ENCODE data around the gene CCDC6.

Gene CCDC6

DNA sequence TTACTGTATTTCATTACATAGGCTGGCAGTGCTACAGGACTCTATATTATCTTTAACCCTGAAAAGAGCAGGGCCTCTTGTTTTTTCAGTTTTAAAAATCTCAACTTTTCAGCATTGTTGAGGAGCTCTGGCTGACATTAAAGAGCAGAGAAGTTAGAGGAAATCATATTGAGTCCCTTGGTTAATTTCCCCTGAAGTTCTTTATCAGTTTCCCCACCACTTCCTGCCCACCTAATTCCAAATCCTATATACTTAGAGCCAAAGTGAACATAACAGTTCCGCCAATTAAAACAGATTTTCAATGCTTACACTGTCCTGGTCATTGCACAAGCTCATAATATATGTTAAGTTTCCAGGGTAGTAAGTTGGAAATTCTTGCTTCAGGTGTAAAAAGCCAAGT is 87.1 kb downstream of the CCDC6 start:
- Histone ChIP-seq H3K36me3 (ENCODE audit: control insufficient read depth in 2 of 2, insufficient read depth in 1 of 2, low read length in 2 of 2) (peaks cover 0 to 2% of the 10 kb centered on the region in 2 experiments; a peak in 1 of 3 replicates), H3K9me3 (ENCODE audit: control insufficient read depth, insufficient read depth, low read depth, low read length) (no peaks in the 10 kb centered on the region), H3K4me1 (ENCODE audit: control insufficient read depth, insufficient read depth, low read length) (no peaks in the 10 kb centered on the region), H3K4me3 (ENCODE audit: low read depth, low read length) (no peak overlapping the region), H3K27ac (ENCODE audit: extremely low read depth, low read depth, low read length) (no peak overlapping the region)
- TF ChIP-seq ZNF214 (tag by site-specific recombination; IDR thresholded peaks at IDR 0.05; ENCODE audit: borderline replicate concordance): no peak
- no peak for TF ChIP-seq ZNF664 (tag by site-specific recombination; IDR thresholded peaks at IDR 0.05)
- TF ChIP-seq ZBTB1 (tag by site-specific recombination; IDR thresholded peaks at IDR 0.05): no peak
- TF ChIP-seq, protein P1, sequence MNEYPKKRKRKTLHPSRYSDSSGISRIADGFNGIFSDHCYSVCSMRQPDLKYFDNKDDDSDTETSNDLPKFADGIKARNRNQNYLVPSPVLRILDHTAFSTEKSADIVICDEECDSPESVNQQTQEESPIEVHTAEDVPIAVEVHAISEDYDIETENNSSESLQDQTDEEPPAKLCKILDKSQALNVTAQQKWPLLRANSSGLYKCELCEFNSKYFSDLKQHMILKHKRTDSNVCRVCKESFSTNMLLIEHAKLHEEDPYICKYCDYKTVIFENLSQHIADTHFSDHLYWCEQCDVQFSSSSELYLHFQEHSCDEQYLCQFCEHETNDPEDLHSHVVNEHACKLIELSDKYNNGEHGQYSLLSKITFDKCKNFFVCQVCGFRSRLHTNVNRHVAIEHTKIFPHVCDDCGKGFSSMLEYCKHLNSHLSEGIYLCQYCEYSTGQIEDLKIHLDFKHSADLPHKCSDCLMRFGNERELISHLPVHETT (tag by site-specific recombination; IDR thresholded peaks at IDR 0.05): no peak
- no peak for TF ChIP-seq ZNF785 (tag by site-specific recombination; IDR thresholded peaks at IDR 0.05)
- TF ChIP-seq ZNF37A (tag by site-specific recombination; IDR thresholded peaks at IDR 0.05): no peak
- TF ChIP-seq ZNF596 (tag by site-specific recombination; IDR thresholded peaks at IDR 0.05): no peak
- TF ChIP-seq ZNF2 (tag by site-specific recombination; IDR thresholded peaks at IDR 0.05): no peak
- no peak for TF ChIP-seq ZNF555 (tag by site-specific recombination; conservative IDR thresholded peaks at IDR 0.05)
- TF ChIP-seq, protein P2, sequence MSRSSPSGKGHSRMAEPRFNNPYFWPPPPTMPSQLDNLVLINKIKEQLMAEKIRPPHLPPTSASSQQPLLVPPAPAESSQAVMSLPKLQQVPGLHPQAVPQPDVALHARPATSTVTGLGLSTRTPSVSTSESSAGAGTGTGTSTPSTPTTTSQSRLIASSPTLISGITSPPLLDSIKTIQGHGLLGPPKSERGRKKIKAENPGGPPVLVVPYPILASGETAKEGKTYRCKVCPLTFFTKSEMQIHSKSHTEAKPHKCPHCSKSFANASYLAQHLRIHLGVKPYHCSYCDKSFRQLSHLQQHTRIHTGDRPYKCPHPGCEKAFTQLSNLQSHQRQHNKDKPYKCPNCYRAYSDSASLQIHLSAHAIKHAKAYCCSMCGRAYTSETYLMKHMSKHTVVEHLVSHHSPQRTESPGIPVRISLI (tag by site-specific recombination; IDR thresholded peaks at IDR 0.05): no peak
- TF ChIP-seq GLIS1 (tag by site-specific recombination; IDR thresholded peaks at IDR 0.05): no peak
- no peak for TF ChIP-seq ZNF558 (tag by site-specific recombination; IDR thresholded peaks at IDR 0.05)
- no peak for TF ChIP-seq ZNF302 (tag by site-specific recombination; IDR thresholded peaks at IDR 0.05; ENCODE audit: low read depth)
- TF ChIP-seq ZNF404 (tag by site-specific recombination; IDR thresholded peaks at IDR 0.05): no peak
- no peak for TF ChIP-seq ZNF660 (tag by site-specific recombination; IDR thresholded peaks at IDR 0.05)
- TF ChIP-seq, protein P3, sequence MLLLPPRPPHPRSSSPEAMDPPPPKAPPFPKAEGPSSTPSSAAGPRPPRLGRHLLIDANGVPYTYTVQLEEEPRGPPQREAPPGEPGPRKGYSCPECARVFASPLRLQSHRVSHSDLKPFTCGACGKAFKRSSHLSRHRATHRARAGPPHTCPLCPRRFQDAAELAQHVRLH (tag by site-specific recombination; IDR thresholded peaks at IDR 0.05): no peak
- no peak for TF ChIP-seq ZNF529 (tag by site-specific recombination; IDR thresholded peaks at IDR 0.05; ENCODE audit: insufficient replicate concordance)
- TF ChIP-seq ZNF571 (tag by site-specific recombination; IDR thresholded peaks at IDR 0.05): no peak
- no peak for TF ChIP-seq HOXD13 (CRISPR knock-in tag; IDR thresholded peaks at IDR 0.05; ENCODE audit: borderline replicate concordance)
- TF ChIP-seq SP3 (tag by site-specific recombination; IDR thresholded peaks at IDR 0.05): no peak
- ChIA-PET CTCF (interaction anchor here (0.8 to 4.6 kb wide), 5 partner anchors 11 to 385 kb away, joined by 3 to 26 read pairs (median 3); no protein-coding TSS in a partner anchor), POLR2A (no interaction called here)

DNA sequence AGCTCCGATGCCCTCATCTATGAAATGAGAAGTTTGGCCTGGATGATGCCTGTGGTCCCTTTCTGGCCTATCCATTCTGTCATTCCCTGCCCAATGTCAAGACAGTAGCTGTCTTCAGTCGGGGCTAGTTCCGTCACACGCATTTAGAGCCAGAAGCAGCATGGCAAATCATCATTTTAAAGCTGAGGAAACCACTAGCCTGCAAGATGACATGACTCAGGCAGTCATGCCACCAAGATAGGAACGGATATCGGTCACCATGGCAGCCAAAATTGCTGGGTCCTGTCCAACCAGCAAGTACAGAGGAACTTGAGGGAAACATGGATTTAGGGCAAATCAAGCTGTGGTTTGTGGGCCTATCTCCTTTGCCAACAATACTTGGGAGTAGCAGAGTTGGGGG is 88.6 kb downstream of the CCDC6 start:
- Histone ChIP-seq H3K36me3 (ENCODE audit: control insufficient read depth in 2 of 2, insufficient read depth in 1 of 2, low read length in 2 of 2) (peaks cover 3 to 4% of the 10 kb centered on the region in 2 experiments; a peak in 2 of 3 replicates), H3K4me1 (ENCODE audit: control insufficient read depth, insufficient read depth, low read length) (no peaks in the 10 kb centered on the region), H3K4me3 (ENCODE audit: low read depth, low read length) (no peak overlapping the region), H3K9me3 (ENCODE audit: control insufficient read depth, insufficient read depth, low read depth, low read length) (no peaks in the 10 kb centered on the region), H3K27ac (ENCODE audit: extremely low read depth, low read depth, low read length) (no peak overlapping the region)
- POLR2A ChIA-PET: no interaction called here
- CTCF ChIA-PET: interaction anchor here (1.3 to 4.6 kb wide), 2 partner anchors 13 to 14 kb away, joined by 4 to 26 read pairs; no protein-coding TSS in a partner anchor
- TF ChIP-seq ZNF121 (tag by site-specific recombination; IDR thresholded peaks at IDR 0.05) (no peak), ZNF394 (tag by site-specific recombination; IDR thresholded peaks at IDR 0.05; ENCODE audit: borderline replicate concordance) (no peak)
- TF ChIP-seq, protein P4, sequence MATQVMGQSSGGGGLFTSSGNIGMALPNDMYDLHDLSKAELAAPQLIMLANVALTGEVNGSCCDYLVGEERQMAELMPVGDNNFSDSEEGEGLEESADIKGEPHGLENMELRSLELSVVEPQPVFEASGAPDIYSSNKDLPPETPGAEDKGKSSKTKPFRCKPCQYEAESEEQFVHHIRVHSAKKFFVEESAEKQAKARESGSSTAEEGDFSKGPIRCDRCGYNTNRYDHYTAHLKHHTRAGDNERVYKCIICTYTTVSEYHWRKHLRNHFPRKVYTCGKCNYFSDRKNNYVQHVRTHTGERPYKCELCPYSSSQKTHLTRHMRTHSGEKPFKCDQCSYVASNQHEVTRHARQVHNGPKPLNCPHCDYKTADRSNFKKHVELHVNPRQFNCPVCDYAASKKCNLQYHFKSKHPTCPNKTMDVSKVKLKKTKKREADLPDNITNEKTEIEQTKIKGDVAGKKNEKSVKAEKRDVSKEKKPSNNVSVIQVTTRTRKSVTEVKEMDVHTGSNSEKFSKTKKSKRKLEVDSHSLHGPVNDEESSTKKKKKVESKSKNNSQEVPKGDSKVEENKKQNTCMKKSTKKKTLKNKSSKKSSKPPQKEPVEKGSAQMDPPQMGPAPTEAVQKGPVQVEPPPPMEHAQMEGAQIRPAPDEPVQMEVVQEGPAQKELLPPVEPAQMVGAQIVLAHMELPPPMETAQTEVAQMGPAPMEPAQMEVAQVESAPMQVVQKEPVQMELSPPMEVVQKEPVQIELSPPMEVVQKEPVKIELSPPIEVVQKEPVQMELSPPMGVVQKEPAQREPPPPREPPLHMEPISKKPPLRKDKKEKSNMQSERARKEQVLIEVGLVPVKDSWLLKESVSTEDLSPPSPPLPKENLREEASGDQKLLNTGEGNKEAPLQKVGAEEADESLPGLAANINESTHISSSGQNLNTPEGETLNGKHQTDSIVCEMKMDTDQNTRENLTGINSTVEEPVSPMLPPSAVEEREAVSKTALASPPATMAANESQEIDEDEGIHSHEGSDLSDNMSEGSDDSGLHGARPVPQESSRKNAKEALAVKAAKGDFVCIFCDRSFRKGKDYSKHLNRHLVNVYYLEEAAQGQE (tag by site-specific recombination; IDR thresholded peaks at IDR 0.05): no peak
- TF ChIP-seq, protein P5, sequence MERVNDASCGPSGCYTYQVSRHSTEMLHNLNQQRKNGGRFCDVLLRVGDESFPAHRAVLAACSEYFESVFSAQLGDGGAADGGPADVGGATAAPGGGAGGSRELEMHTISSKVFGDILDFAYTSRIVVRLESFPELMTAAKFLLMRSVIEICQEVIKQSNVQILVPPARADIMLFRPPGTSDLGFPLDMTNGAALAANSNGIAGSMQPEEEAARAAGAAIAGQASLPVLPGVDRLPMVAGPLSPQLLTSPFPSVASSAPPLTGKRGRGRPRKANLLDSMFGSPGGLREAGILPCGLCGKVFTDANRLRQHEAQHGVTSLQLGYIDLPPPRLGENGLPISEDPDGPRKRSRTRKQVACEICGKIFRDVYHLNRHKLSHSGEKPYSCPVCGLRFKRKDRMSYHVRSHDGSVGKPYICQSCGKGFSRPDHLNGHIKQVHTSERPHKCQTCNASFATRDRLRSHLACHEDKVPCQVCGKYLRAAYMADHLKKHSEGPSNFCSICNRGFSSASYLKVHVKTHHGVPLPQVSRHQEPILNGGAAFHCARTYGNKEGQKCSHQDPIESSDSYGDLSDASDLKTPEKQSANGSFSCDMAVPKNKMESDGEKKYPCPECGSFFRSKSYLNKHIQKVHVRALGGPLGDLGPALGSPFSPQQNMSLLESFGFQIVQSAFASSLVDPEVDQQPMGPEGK (tag by site-specific recombination; IDR thresholded peaks at IDR 0.05): no peak
- TF ChIP-seq, protein P6, sequence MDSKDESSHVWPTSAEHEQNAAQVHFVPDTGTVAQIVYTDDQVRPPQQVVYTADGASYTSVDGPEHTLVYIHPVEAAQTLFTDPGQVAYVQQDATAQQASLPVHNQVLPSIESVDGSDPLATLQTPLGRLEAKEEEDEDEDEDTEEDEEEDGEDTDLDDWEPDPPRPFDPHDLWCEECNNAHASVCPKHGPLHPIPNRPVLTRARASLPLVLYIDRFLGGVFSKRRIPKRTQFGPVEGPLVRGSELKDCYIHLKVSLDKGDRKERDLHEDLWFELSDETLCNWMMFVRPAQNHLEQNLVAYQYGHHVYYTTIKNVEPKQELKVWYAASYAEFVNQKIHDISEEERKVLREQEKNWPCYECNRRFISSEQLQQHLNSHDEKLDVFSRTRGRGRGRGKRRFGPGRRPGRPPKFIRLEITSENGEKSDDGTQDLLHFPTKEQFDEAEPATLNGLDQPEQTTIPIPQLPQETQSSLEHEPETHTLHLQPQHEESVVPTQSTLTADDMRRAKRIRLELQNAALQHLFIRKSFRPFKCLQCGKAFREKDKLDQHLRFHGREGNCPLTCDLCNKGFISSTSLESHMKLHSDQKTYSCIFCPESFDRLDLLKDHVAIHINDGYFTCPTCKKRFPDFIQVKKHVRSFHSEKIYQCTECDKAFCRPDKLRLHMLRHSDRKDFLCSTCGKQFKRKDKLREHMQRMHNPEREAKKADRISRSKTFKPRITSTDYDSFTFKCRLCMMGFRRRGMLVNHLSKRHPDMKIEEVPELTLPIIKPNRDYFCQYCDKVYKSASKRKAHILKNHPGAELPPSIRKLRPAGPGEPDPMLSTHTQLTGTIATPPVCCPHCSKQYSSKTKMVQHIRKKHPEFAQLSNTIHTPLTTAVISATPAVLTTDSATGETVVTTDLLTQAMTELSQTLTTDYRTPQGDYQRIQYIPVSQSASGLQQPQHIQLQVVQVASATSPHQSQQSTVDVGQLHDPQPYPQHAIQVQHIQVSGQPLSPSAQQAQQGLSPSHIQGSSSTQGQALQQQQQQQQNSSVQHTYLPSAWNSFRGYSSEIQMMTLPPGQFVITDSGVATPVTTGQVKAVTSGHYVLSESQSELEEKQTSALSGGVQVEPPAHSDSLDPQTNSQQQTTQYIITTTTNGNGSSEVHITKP (tag by site-specific recombination; IDR thresholded peaks at IDR 0.05): no peak
